GF-D8 (cell line): Measurements from ENCODE around the gene ACTL9.
"Not testable (repeated sequence)": the region's sequence is repeated elsewhere in the genome, so short reads cannot be mapped to it uniquely, and the experiment has no call there.

Source experiments
- DNase-seq: peaks from one replicate; lab custom pipeline; 2025; lab: John Stamatoyannopoulos, UW

The ACTL9 gene, protein sequence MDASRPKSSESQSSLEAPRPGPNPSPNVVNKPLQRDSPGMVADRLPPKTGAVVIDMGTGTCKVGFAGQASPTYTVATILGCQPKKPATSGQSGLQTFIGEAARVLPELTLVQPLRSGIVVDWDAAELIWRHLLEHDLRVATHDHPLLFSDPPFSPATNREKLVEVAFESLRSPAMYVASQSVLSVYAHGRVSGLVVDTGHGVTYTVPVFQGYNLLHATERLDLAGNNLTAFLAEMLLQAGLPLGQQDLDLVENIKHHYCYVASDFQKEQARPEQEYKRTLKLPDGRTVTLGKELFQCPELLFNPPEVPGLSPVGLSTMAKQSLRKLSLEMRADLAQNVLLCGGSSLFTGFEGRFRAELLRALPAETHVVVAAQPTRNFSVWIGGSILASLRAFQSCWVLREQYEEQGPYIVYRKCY

DNA sequence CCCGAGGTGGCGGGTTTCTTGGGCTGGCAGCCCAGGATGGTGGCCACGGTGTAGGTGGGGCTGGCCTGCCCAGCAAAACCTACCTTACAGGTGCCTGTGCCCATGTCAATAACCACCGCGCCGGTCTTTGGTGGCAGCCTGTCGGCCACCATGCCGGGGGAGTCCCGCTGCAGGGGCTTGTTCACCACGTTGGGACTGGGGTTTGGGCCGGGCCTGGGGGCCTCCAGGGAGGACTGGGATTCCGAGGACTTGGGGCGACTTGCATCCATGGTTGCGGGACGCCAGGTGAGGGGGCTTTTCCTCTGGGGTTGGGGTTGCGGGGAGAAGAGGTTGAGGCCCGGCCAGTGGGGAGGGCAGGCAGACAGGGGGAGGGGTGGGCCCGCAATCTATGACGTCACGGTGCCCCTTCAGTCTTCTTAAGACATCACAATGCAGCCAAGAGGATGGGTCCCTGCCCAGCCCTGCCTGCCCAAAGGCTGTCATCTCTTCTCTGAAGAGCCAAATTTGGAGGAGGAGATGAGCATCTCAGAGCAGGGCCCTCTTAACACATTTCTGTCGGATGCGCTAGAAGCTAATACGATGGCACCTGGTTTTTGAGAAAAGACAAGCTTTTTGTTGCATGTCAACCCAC, at the start of gene ACTL9:
Gene ACTL9, minus strand, starts transcription at position 363 of the 631 bp plus-strand sequence. Its CDS starts 94 bp downstream, at position 269.
- no peak for DNase-seq

DNA sequence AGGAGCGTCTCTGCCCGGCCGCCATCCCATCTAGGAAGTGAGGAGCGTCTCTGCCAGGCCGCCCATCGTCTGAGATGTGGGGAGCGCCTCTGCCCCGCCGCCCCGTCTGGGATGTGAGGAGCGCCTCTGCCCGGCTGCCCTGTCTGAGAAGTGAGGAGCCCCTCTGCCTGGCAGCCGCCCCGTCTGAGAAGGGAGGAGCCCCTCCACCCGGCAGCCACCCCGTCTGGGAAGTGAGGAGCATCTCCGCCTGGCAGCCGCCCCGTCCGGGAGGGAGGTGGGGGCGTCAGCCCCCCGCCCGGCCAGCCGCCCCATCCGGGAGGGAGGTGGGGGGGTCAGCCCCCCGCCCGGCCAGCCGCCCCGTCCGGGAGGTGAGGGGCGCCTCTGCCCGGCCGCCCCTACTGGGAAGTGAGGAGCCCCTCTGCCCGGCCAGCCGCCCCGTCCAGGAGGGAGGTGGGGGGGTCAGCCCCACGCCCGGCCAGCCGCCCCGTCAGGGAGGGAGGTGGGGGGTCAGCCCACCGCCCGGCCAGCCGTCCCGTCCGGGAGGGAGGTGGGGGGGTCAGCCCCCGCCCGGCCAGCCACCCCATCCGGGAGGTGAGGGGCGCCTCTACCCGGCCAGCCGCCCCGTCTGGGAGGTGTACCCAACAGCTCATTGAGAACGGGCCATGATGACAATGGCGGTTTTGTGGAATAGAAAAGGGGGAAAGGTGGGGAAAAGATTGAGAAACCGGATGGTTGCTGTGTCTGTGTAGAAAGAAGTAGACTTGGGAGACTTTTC, 40.9 kb upstream of the ACTL9 start:
- DNase-seq: not testable (repeated sequence)

DNA sequence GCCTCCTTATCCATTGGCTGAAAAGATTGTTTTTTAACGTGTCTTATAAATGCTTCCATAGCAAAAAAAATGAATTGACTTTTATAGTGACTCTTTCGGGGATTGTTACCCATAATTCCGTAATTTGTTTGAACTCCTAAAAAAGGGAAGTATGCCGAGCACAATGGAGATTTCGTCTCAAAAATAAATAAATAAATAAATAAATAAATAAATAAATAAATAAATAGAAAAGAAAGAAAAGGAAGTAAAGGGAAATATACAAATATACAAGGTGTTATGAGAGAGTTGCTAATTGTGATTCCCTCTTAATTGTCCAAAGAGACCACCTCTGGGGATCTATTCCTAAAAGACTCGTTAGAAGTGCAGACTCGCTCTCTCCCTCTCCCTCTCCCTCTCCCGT, 39.8 kb upstream of the ACTL9 start:
- no peak for DNase-seq

DNA sequence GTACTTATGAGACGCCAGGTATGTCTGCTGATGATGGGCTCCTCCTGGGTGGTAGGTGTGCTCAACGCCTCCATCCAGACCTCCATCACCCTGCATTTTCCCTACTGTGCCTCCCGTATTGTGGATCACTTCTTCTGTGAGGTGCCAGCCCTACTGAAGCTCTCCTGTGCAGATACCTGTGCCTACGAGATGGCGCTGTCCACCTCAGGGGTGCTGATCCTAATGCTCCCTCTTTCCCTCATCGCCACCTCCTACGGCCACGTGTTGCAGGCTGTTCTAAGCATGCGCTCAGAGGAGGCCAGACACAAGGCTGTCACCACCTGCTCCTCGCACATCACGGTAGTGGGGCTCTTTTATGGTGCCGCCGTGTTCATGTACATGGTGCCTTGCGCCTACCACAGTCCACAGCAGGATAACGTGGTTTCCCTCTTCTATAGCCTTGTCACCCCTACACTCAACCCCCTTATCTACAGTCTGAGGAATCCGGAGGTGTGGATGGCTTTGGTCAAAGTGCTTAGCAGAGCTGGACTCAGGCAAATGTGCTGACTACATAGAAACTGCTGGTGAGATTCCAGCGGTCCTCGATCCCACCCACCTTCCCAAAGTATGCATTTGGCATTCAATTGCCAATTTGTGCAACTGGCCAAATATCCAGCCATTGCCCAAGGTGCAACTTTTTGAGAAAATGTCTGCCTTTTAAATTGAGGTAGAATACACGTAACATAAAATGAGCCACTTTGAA, 33.0 kb upstream of the ACTL9 start:
- no peak for DNase-seq

DNA sequence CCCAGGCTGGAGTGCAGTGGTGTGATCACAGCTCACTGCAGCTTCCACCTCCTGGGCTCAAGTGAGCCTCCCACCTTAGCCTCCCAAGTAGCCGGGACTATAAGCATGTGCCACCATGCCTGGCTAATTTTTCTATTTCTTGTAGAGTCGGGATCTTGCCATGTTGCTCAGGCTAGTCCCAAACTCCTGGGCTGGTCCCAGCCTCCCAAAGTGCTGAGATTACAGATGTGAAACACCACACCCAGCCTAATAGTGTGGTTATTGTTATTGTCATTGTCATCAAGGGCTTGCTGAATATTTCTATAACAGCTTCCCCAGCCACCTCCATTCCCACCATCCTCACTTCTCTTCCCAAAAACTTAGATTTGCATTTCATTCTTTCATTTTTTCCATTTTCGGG, 25.7 kb upstream of the ACTL9 start:
- no peak for DNase-seq

DNA sequence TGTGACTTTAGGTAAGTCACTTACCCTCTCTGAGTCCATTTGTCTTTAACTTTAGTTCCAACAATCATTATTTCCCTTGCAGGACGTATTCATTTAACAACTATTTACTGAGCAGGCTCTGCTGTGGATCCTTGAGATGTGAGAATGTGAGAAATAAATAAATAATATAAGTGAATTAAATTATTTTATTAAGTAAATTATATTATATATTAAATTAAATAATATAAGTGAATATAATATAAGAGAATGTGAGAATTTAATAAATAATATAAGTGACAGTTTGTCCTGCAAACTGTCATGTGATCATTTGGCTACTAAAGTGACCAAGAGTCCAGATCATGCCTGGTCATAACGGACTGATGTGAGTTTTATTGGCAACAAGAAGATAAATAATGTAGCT, 23.4 kb upstream of the ACTL9 start:
- no peak for DNase-seq

DNA sequence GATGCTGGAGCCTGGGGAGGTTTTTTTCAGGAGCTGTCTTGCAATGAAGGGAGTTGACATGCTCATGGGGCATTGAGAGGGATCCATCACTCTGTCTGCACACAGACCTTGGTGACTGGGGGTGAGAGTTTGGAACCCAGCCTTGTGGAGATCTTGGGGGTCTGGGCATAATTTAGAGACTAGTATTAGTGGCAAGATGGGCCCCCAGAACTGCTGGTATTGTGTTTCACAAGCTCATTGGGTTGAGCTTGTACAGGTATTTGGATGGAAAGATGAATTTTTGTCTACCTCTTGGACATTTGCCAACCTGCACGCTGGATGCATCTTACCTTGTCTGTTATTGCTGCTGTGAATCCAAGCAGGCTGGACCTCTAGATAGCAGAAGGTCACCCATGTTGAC, 22.7 kb upstream of the ACTL9 start, which contains the start of gene OR2Z1:
Gene OR2Z1, plus strand, starts transcription at position 301 of the 400 bp plus-strand sequence. CDS start 9,395 bp downstream, outside the sequence.
- DNase-seq: no peak

DNA sequence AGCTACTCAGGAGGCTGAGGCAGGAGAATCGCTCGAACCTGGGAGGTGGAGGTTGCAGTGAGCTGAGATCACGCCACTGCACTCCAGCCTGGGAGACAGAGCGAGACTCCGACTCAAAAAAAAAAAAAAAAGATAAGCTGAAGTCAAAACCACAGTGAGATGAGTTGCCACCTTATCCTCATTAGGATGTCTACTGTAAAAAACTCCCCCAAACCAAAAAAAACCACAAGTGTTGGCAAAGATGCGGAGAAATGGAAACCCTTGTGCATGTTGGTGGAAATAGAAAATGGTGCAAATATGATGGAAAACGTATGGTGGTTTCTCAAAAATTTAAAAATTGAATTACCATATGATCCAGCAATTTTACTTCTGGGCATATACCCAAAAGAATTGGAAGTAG, 11.7 kb upstream of the ACTL9 start:
- not testable (repeated sequence) for DNase-seq

DNA sequence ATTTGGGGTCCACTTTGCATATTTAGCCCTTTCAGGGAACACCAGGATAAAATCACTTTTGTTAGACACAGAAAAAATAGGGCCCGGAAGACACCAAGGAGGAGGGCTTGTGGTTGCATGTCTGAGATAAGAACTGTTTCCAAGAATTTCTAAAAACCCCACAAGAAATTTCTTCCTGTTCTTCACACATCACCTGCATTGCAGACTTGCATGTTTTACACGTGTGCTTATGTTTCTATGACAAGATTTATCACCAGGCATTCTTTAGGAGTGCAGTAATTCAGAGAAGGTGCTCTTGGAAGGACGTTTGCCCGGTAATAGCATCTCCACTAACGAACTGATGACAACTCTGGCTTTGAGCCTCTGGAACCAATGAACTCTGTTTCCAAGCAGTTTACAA, 7.1 kb upstream of the ACTL9 start:
- DNase-seq: peak; percentile 61

DNA sequence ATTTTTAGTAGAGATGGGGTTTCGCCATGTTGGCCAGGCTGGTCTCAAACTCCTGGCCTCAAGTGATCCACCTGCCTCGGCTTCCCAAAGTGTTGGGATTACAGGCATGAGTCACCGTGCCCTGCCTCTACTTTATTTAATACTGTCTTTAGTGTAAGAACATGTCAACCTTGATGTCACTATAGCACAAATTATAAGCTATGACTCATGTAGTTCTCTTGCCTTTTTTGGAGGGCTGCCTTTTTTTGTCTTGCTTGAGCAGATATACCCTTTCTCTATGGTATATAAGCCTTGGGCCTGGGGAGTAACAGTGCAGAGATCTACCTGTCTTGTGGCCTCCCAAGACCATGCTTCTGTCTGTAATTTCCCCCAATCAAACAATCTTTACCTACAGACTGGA, 6.7 kb upstream of the ACTL9 start:
- not testable (repeated sequence) for DNase-seq

DNA sequence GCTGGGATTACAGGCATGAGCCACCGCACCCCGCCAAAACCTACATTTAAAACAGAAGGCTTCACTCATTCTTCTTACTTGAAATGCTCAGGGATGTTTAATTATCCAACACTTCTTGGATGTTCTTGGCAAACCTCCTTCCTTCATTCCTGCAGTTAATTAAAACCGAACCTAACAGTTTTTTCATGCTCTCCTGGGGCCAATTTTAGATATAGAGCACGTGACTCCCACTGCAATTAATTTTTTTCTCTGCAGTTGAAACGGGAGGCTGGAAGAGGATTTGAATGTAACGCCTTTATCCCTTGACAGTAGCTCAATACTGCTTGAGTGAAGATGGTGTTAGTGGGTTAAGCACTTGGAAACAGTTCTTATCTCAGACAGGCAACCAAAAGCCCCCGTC, 4.6 kb upstream of the ACTL9 start:
- DNase-seq: no peak

DNA sequence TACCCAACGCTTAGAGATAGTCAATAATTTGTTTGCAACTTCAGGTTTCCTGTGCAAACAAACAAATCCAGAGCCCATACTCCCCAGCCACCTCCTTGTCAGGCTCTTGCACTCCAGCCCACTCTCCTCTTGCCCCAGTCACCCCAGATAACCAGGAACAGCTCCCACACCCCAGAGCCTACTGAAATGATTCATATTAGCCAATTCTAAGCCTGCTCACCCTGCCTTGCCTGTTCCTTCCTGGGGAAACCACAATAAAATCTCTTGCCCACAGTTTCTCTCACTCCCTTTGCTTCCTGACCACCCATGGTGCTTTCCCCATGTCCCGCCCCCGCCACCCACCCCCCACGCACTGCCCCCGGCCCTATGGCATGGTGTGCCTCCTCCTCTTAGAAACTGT, 3.8 kb upstream of the ACTL9 start:
- DNase-seq: peak; percentile 78

DNA sequence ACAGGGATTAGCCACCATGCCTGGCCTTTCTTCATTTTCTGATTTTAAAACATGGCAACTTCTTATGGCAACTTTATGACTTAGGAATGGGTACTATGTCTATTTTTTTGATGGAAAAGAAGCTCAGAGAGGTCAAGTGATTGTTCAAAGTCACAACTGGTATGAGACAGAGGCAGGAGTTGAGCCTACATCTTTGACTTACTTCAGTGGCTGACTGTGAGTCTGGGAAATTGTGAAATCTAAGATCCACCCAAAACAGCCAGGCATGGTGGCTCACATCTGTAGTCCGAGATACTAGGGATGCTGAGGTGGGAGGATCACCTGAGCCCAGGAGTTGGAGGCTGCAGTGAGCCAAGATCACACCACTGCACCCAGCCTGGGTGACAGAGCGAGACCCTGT, 2.4 kb upstream of the ACTL9 start:
- no peak for DNase-seq

DNA sequence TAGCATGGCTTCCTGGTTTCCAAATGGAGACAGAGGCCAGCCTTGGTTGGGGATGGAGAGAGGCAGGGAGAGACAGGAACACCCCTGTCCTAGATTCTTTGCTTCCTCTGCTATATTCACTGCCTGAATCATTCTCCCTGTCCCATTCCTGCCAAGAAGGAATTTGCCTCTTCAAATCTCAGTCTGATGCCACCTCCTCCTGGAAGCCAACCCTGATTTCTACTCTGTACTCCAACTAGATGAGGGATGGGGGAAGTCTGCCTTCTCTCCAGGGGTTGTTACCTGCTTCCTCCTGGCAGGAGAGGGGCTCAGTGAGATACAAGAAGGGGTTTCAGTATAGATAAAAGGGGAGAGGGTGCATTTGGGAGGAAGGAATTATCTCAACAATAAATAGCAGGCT, 1.3 kb upstream of the ACTL9 start:
- DNase-seq: no peak

DNA sequence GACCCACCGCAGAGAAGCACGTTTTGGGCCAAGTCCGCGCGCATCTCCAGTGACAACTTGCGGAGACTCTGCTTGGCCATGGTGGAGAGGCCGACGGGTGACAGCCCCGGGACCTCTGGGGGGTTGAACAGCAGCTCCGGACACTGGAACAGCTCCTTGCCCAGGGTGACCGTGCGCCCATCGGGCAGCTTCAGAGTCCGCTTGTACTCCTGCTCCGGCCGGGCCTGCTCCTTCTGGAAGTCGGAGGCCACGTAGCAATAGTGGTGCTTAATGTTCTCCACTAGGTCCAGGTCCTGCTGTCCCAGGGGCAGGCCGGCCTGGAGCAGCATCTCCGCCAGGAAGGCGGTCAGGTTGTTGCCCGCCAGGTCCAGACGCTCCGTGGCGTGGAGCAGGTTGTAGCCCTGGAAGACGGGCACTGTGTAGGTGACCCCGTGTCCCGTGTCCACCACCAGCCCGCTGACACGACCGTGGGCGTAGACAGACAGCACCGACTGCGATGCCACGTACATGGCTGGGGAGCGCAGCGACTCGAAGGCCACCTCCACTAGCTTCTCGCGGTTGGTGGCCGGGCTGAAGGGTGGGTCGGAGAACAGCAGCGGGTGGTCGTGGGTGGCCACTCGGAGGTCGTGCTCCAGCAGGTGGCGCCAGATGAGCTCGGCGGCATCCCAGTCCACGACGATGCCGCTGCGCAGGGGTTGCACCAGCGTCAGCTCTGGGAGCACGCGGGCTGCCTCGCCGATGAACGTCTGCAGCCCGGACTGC, 743 bp downstream of the ACTL9 start:
- no peak for DNase-seq

DNA sequence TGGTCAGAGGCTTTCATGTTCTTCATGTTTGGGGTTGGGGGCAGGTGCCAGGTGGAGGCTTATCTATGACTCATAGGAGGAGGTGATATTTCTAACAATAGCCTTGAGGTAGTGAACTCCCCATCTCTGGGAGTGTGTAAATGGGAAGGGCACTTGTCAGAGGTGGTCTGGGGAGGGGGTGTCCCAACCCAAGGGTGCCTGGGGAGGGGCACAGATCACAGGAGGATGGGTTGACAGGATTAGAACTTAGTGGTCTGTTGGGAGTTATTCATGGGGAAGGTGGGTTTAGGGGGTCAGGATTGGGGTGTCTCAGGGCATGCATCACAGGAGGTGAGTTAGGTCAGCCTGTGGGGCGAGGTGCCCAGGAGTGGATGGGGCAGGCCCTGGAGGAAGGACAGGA, 1.6 kb downstream of the ACTL9 start:
- no peak for DNase-seq

DNA sequence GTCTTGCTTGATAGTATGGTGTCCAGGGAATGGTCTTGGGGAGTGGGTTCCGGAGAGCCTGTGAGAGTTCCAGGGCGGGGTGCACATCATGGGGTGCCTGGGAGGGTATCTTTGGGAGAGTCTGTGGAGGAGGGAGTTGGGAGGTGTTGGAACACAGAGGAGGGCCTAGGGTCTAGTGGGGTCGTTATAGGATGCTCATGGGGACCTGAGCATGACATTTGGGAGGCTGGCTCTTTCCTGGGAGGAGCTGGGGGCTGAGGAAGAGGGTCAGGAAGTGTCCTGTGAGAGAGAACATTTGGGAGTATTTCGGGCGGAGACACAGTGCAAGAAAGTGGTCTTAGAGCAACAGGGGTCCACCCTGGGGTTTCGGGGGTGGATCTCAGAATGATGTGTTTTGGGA, 2.7 kb downstream of the ACTL9 start:
- no peak for DNase-seq

DNA sequence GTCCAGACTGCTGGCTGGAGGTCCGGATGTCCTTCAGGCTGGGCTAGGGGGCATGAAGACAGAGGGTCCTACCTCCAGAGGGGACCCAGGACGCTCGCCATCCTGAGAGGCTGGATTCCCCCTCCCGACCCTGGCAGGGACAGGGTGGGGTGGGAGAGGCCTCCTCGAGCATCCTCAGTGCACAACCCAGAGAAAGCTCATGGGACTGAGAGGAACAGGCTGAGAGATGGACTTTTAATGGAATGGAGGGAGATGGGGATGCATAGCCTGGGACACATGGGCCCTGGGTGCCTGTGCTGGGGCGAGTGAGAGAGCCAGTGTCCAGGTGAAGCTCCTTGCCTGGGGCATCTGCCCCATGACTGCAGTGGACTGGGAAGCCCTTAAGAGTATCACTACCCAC, 3.1 kb downstream of the ACTL9 start:
- DNase-seq: no peak

DNA sequence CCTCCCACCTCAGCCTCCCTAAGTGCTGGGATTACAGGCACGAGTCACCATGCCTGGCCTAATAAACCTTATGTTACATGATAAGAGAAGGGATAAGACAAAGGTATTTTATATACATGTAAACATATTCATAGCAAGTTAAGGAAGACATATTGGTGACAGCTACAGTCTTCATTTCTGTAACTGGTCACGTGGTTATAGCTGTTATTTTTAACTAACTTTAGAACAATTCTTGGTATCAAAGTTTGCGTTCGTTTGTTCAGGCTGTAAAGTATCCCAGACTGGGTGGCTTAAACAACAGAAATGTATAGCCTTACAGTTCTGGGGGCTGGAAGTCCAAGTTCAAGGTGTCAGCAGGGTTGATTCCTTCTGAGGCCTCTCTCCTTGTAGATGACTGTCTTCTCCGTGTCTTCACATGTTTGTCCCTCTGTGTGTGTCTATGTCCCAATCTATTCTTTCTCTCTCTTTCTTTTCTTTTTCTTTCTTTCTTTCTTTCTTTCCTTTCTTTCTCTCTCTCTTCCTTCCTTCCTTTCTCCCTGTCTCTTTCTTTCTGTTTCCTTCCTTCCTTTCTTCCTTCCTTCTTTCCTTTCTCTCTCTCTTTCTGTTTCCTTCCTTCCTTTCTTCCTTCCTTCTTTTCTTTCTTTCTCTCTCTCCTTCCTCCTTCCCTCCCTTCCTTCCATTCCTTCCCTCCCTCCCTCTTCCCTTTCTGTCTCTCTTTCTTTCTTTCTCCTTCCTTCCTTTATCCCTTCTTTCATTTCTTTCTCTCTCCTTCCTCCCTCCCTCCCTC, 7.6 kb downstream of the ACTL9 start:
- DNase-seq: no peak

DNA sequence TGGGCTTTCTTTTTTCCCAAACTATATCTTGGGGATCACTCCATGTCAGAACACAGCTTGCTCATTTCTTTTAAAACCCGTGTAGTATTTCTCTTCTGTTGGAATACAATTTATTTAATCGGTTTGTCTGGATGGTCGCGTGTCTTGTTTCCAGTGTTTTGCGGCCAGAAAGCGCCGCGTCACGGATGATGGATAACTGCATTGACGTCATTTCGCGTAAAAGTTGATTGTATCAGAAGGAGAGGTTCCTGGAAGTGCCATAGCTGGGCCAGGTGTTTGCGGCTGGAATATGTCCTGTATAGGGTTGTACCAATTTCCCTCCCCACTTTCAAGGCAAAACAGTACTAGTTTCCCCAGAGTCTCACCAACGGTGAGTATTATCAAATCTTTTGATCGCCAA, 9.7 kb downstream of the ACTL9 start:
- no peak for DNase-seq

DNA sequence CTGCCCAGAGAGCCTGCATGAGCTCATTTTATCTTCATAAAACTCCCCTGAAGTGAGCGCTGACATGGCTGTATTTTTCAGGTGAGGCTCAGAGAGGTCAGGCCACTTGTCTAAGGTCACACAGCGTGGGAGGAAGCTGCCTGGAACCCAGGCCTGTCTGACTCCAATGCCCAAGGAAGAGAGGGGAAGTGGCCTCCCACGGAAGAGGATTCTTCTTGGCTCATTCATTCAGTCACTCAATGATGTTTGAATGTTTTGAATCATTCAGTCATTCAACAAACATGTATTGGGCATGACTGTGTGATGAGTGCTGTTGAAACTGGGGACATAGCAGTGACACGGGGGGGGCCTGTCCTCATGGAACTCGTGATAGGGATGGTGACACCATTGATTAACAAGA, 12.0 kb downstream of the ACTL9 start:
- no peak for DNase-seq
